Measurements from ENCODE around the gene CST3. TPM values are rescaled to one million over a fixed set of nuclear protein-coding genes. Genes with fewer than 3 reads are reported as not detected.

Gene CST3
- total RNA-seq, 3 donors from 2014 or later, result 763 to 916 (median 852) TPM

GRCh38 chr20:23602241-23602640 lies 35.5 kb downstream of the CST3 start:
- DNase-seq (no peak), ATAC-seq (no peak)
- no peak for TF ChIP-seq CTCF (IDR thresholded peaks at IDR 0.05)
- intact Hi-C loops (cut with DNase I, micrococcal nuclease), result loop anchor here in 1 of 2 donors (10.0 kb wide), 1 partner anchor 157 kb away; no protein-coding TSS in a partner anchor
- Histone ChIP-seq H3K4me1 (ENCODE audit: low read depth) (no peaks in the 10 kb centered on the region), H3K4me3 (no peak overlapping the region), H3K9me3 (no peaks in the 10 kb centered on the region), H3K36me3 (ENCODE audit: low read depth) (no peaks in the 10 kb centered on the region)

DNA sequence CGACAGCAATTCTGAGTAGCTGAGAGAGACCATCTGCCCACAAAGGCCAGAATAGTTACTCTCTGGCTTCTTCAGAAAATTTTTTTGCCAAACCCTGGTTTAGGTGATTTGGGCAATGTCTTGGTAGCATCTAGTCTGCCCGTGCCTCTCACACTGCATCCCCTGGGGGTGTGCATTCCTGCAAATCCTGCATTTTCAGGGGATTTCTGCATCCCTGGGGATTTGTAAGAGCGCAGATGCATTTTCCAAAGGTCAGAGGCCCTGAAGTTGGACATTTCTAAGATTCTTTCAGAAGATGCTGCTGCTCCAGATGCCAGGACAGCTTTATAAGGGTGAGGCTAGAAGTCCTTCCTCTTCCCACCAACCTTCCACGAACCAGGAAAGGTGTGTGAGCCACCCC lies 36.0 kb downstream of the CST3 start:
- Histone ChIP-seq H3K9me3 (no peaks in the 10 kb centered on the region), H3K36me3 (ENCODE audit: low read depth) (no peaks in the 10 kb centered on the region), H3K4me1 (ENCODE audit: low read depth) (no peaks in the 10 kb centered on the region), H3K4me3 (no peak overlapping the region)
- ATAC-seq (no peak), DNase-seq (no peak)
- TF ChIP-seq CTCF (IDR thresholded peaks at IDR 0.05), result no peak
- intact Hi-C loops (cut with DNase I, micrococcal nuclease), result loop anchor here in 1 of 2 donors (10.0 kb wide), 1 partner anchor 157 kb away; no protein-coding TSS in a partner anchor

GRCh38 chr20:23598481-23598880 lies 39.3 kb downstream of the CST3 start:
- Histone ChIP-seq H3K4me3 (no peak overlapping the region), H3K9me3 (no peaks in the 10 kb centered on the region), H3K36me3 (ENCODE audit: low read depth) (no peaks in the 10 kb centered on the region), H3K4me1 (ENCODE audit: low read depth) (no peaks in the 10 kb centered on the region)
- no peak for DNase-seq
- ATAC-seq, result no peak
- intact Hi-C loops (cut with DNase I, micrococcal nuclease), result no loop called here
- TF ChIP-seq CTCF (IDR thresholded peaks at IDR 0.05), result no peak

GRCh38 chr20:23596579-23597250 lies 41.0 kb downstream of the CST3 start:
- intact Hi-C loops (cut with DNase I, micrococcal nuclease), result no loop called here
- Histone ChIP-seq H3K36me3 (ENCODE audit: low read depth) (no peaks in the 10 kb centered on the region), H3K4me3 (no peak overlapping the region), H3K9me3 (no peaks in the 10 kb centered on the region), H3K4me1 (ENCODE audit: low read depth) (no peaks in the 10 kb centered on the region)
- no peak for TF ChIP-seq CTCF (IDR thresholded peaks at IDR 0.05)
- DNase-seq (no peak), ATAC-seq (no peak)

- H3K9me3 ChIP-seq, result no peaks in the 10 kb centered on the region
- ATAC-seq (no peak), DNase-seq (no peak)
- intact Hi-C loops (cut with DNase I, micrococcal nuclease), result no loop called here
- no peaks in the 10 kb centered on the region for H3K36me3 ChIP-seq (ENCODE audit: low read depth)
- no peak overlapping the region for H3K4me3 ChIP-seq
- no peak for TF ChIP-seq CTCF (IDR thresholded peaks at IDR 0.05)
- H3K4me1 ChIP-seq (ENCODE audit: low read depth), result no peaks in the 10 kb centered on the region
Observed at GRCh38 chr20:23595941-23596340, 41.8 kb downstream of the CST3 start.
